ENCODE data around the gene MYH9.

GRCh38 chr22:36423461-36424404, 36.0 kb upstream of the MYH9 start:
- TF ChIP-seq CTCF (conservative IDR thresholded peaks at IDR 0.05; ENCODE audit: low read length) = no peak
- TF ChIP-seq EZH2phosphoT487 (IDR thresholded peaks at IDR 0.05; ENCODE audit: borderline replicate concordance, low read depth, low read length) = no peak
